ENCODE data around the gene SPATS2L. TPM values are rescaled to one million over a fixed set of nuclear protein-coding genes. Genes with fewer than 3 reads are reported as not detected.
"Not testable (repeated sequence)": the region's sequence is repeated elsewhere in the genome, so short reads cannot be mapped to it uniquely, and the experiment has no call there.

The SPATS2L gene
- total RNA-seq, 1 experiment from 2014 or later: 148 TPM

- peak; percentile 39 for DNase-seq (ENCODE audit: low read depth)
Observed at GRCh38 chr2:200319548-200320337, 13.2 kb downstream of the SPATS2L start.

- DNase-seq (ENCODE audit: low read depth): no peak
Observed at GRCh38 chr2:200320344-200320743, 13.9 kb downstream of the SPATS2L start.

GRCh38 chr2:200320991-200321390 is 14.5 kb downstream of the SPATS2L start:
- DNase-seq (ENCODE audit: low read depth): no peak

- no peak for DNase-seq (ENCODE audit: low read depth)
Observed at GRCh38 chr2:200321780-200322534, 15.5 kb downstream of the SPATS2L start.

- no peak for DNase-seq (ENCODE audit: low read depth)
Observed at GRCh38 chr2:200322607-200323006, 16.1 kb downstream of the SPATS2L start.

- DNase-seq (ENCODE audit: low read depth): no peak
Observed at GRCh38 chr2:200324362-200324761, 17.9 kb downstream of the SPATS2L start.

- DNase-seq (ENCODE audit: low read depth): no peak
Observed at GRCh38 chr2:200329384-200329783, 22.9 kb downstream of the SPATS2L start.

GRCh38 chr2:200329798-200330197 is 23.3 kb downstream of the SPATS2L start:
- DNase-seq (ENCODE audit: low read depth): no peak

- no peak for DNase-seq (ENCODE audit: low read depth)
Observed at GRCh38 chr2:200330351-200331060, 24.0 kb downstream of the SPATS2L start.

GRCh38 chr2:200331061-200331400 is 24.5 kb downstream of the SPATS2L start:
- DNase-seq (ENCODE audit: low read depth): no peak

- peak; percentile 56 for DNase-seq (ENCODE audit: low read depth)
Observed at GRCh38 chr2:200335657-200336056, 29.2 kb downstream of the SPATS2L start.

- DNase-seq (ENCODE audit: low read depth): no peak
Observed at GRCh38 chr2:200336980-200337615, 30.6 kb downstream of the SPATS2L start.

GRCh38 chr2:200337621-200338020 is 31.1 kb downstream of the SPATS2L start:
- DNase-seq (ENCODE audit: low read depth): no peak

- peak; percentile 25 for DNase-seq (ENCODE audit: low read depth)
Observed at GRCh38 chr2:200338692-200339091, 32.2 kb downstream of the SPATS2L start.

- no peak for DNase-seq (ENCODE audit: low read depth)
Observed at GRCh38 chr2:200340508-200341224, 34.2 kb downstream of the SPATS2L start.

- DNase-seq (ENCODE audit: low read depth): no peak
Observed at GRCh38 chr2:200341376-200341775, 34.9 kb downstream of the SPATS2L start.

- DNase-seq (ENCODE audit: low read depth): no peak
Observed at GRCh38 chr2:200342235-200342634, 35.7 kb downstream of the SPATS2L start.

- DNase-seq (ENCODE audit: low read depth): no peak
Observed at GRCh38 chr2:200342654-200343053, 36.2 kb downstream of the SPATS2L start.

GRCh38 chr2:200344202-200344601 is 37.7 kb downstream of the SPATS2L start:
- not testable (repeated sequence) for DNase-seq (ENCODE audit: low read depth)

GRCh38 chr2:200345975-200346374 is 39.5 kb downstream of the SPATS2L start:
- no peak for DNase-seq (ENCODE audit: low read depth)

- DNase-seq (ENCODE audit: low read depth): no peak
Observed at GRCh38 chr2:200347301-200347700, 40.8 kb downstream of the SPATS2L start.

Measured in RPMI7951 (cell line).